ENCODE measurements around the gene RALGPS2. TPM values are rescaled to one million over a fixed set of nuclear protein-coding genes. Genes with fewer than 3 reads are reported as not detected.

Gene RALGPS2
- total RNA-seq, 1 experiment from 2014 or later, result 41.5 TPM

GRCh38 chr1:178702146-178702545 lies 22.9 kb upstream of the RALGPS2 start:
- H3K36me3 ChIP-seq, result no peaks in the 10 kb centered on the region
- DNase-seq, result peak; percentile 65 to 78
- peak overlapping the region; percentile 77 for H3K27ac ChIP-seq
- H3K27me3 ChIP-seq, result no peaks in the 10 kb centered on the region
- peak overlapping the region; percentile 27 for H3K4me3 ChIP-seq
- no peaks in the 10 kb centered on the region for H3K9me3 ChIP-seq (replicated peaks)
- H3K4me1 ChIP-seq, result peaks cover 18% of the 10 kb centered on the region

GRCh38 chr1:178704833-178705232 lies 20.2 kb upstream of the RALGPS2 start:
- Histone ChIP-seq H3K36me3 (no peaks in the 10 kb centered on the region), H3K4me3 (no peak overlapping the region), H3K4me1 (peaks cover 25% of the 10 kb centered on the region), H3K27me3 (no peaks in the 10 kb centered on the region), H3K9me3 (replicated peaks) (no peaks in the 10 kb centered on the region), H3K27ac (no peak overlapping the region)
- DNase-seq, result no peak

GRCh38 chr1:178706432-178706831 lies 18.6 kb upstream of the RALGPS2 start:
- DNase-seq, result no peak

GRCh38 chr1:178713259-178713658 lies 11.8 kb upstream of the RALGPS2 start:
- DNase-seq, result no peak

More at GRCh38 chr1:178706432-178706831, 18.6 kb upstream of the RALGPS2 start:
- Histone ChIP-seq H3K27ac (no peak overlapping the region), H3K9me3 (replicated peaks) (no peaks in the 10 kb centered on the region), H3K4me3 (no peak overlapping the region), H3K27me3 (no peaks in the 10 kb centered on the region), H3K4me1 (peaks cover 19% of the 10 kb centered on the region), H3K36me3 (no peaks in the 10 kb centered on the region)

GRCh38 chr1:178714453-178714852 lies 10.6 kb upstream of the RALGPS2 start:
- no peaks in the 10 kb centered on the region for H3K27me3 ChIP-seq
- no peaks in the 10 kb centered on the region for H3K9me3 ChIP-seq (replicated peaks)

More at GRCh38 chr1:178713259-178713658, 11.8 kb upstream of the RALGPS2 start:
- H3K27me3 ChIP-seq, result no peaks in the 10 kb centered on the region
- H3K4me3 ChIP-seq, result no peak overlapping the region
- no peaks in the 10 kb centered on the region for H3K36me3 ChIP-seq
- no peaks in the 10 kb centered on the region for H3K9me3 ChIP-seq (replicated peaks)
- peaks cover 6% of the 10 kb centered on the region; the same call in 1 of the 2 replicates for H3K4me1 ChIP-seq
- no peak overlapping the region for H3K27ac ChIP-seq

GRCh38 chr1:178716111-178716510 lies 8.9 kb upstream of the RALGPS2 start:
- H3K4me3 ChIP-seq, result no peak overlapping the region
- H3K36me3 ChIP-seq, result no peaks in the 10 kb centered on the region
- peaks cover 6% of the 10 kb centered on the region; the same call in 1 of the 2 replicates for H3K4me1 ChIP-seq
- DNase-seq, result no peak
- no peak overlapping the region for H3K27ac ChIP-seq
- no peaks in the 10 kb centered on the region for H3K9me3 ChIP-seq (replicated peaks)
- H3K27me3 ChIP-seq, result no peaks in the 10 kb centered on the region

More at GRCh38 chr1:178714453-178714852, 10.6 kb upstream of the RALGPS2 start:
- DNase-seq, result no peak
- Histone ChIP-seq H3K36me3 (no peaks in the 10 kb centered on the region), H3K4me3 (no peak overlapping the region), H3K27ac (no peak overlapping the region), H3K4me1 (peaks cover 6% of the 10 kb centered on the region; the same call in 1 of the 2 replicates)

GRCh38 chr1:178718520-178718919 lies 6.5 kb upstream of the RALGPS2 start:
- Histone ChIP-seq H3K4me3 (no peak overlapping the region), H3K27ac (no peak overlapping the region), H3K4me1 (peaks cover 6% of the 10 kb centered on the region; the same call in 1 of the 2 replicates), H3K9me3 (replicated peaks) (no peaks in the 10 kb centered on the region), H3K36me3 (no peaks in the 10 kb centered on the region), H3K27me3 (no peaks in the 10 kb centered on the region)
- DNase-seq, result no peak

- peaks cover 7% of the 10 kb centered on the region for H3K4me1 ChIP-seq
- H3K27me3 ChIP-seq, result no peaks in the 10 kb centered on the region
- DNase-seq, result no peak
- H3K36me3 ChIP-seq, result no peaks in the 10 kb centered on the region
- H3K9me3 ChIP-seq (replicated peaks), result no peaks in the 10 kb centered on the region
- H3K27ac ChIP-seq, result no peak overlapping the region
- H3K4me3 ChIP-seq, result no peak overlapping the region
Observed at GRCh38 chr1:178723546-178723945, 1.5 kb upstream of the RALGPS2 start.

- Histone ChIP-seq H3K27ac (peak overlapping the region; percentile 69), H3K4me1 (peaks cover 7% of the 10 kb centered on the region), H3K27me3 (no peaks in the 10 kb centered on the region), H3K36me3 (no peaks in the 10 kb centered on the region), H3K9me3 (replicated peaks) (no peaks in the 10 kb centered on the region), H3K4me3 (peak overlapping the region; percentile 98)
- DNase-seq, result no peak
Observed at GRCh38 chr1:178724376-178724727, 692 bp upstream of the RALGPS2 start.

GRCh38 chr1:178725466-178726086 lies 532 bp downstream of the RALGPS2 start:
- H3K4me1 ChIP-seq, result peaks cover 7% of the 10 kb centered on the region
- peak overlapping the region; percentile 98 for H3K4me3 ChIP-seq
- no peaks in the 10 kb centered on the region for H3K9me3 ChIP-seq (replicated peaks)
- DNase-seq, result peak; percentile 36 to 46
- no peaks in the 10 kb centered on the region for H3K27me3 ChIP-seq
- peak overlapping the region; percentile 67 for H3K27ac ChIP-seq
- no peaks in the 10 kb centered on the region for H3K36me3 ChIP-seq

- peak; percentile 74 to 84 for DNase-seq
- Histone ChIP-seq H3K27me3 (no peaks in the 10 kb centered on the region), H3K4me3 (peak overlapping the region; percentile 98), H3K4me1 (peaks cover 7% of the 10 kb centered on the region), H3K36me3 (no peaks in the 10 kb centered on the region), H3K27ac (peak overlapping the region; percentile 27; the same call in 1 of the 2 replicates), H3K9me3 (replicated peaks) (no peaks in the 10 kb centered on the region)
Observed at GRCh38 chr1:178726087-178726517, 1.1 kb downstream of the RALGPS2 start.

GRCh38 chr1:178726545-178726944 lies 1.5 kb downstream of the RALGPS2 start:
- no peak for DNase-seq
- H3K4me3 ChIP-seq, result peak overlapping the region; percentile 98
- H3K27ac ChIP-seq, result no peak overlapping the region
- no peaks in the 10 kb centered on the region; the same call in 1 of the 2 replicates for H3K9me3 ChIP-seq (replicated peaks)
- no peaks in the 10 kb centered on the region for H3K27me3 ChIP-seq
- peaks cover 7% of the 10 kb centered on the region for H3K4me1 ChIP-seq
- H3K36me3 ChIP-seq, result no peaks in the 10 kb centered on the region

- Histone ChIP-seq H3K4me1 (peaks cover 7% of the 10 kb centered on the region), H3K4me3 (peak overlapping the region; percentile 98), H3K36me3 (no peaks in the 10 kb centered on the region), H3K27me3 (no peaks in the 10 kb centered on the region), H3K9me3 (replicated peaks) (no peaks in the 10 kb centered on the region; the same call in 1 of the 2 replicates), H3K27ac (no peak overlapping the region)
- no peak for DNase-seq
Observed at GRCh38 chr1:178727014-178727895, 2.2 kb downstream of the RALGPS2 start.

- H3K9me3 ChIP-seq (replicated peaks), result no peaks in the 10 kb centered on the region; the same call in 1 of the 2 replicates
- peaks cover 2% of the 10 kb centered on the region; the same call in 1 of the 2 replicates for H3K36me3 ChIP-seq
- H3K27ac ChIP-seq, result no peak overlapping the region
- H3K4me1 ChIP-seq, result no peaks in the 10 kb centered on the region
- H3K27me3 ChIP-seq, result no peaks in the 10 kb centered on the region
- DNase-seq, result no peak
- no peak overlapping the region for H3K4me3 ChIP-seq
Observed at GRCh38 chr1:178733972-178734371, 8.9 kb downstream of the RALGPS2 start.

- peaks cover 14% of the 10 kb centered on the region for H3K36me3 ChIP-seq
- H3K27ac ChIP-seq, result no peak overlapping the region
- H3K27me3 ChIP-seq, result no peaks in the 10 kb centered on the region
- H3K9me3 ChIP-seq (replicated peaks), result no peaks in the 10 kb centered on the region; the same call in 1 of the 2 replicates
- no peak overlapping the region for H3K4me3 ChIP-seq
- DNase-seq, result no peak
- H3K4me1 ChIP-seq, result no peaks in the 10 kb centered on the region
Observed at GRCh38 chr1:178738780-178739179, 13.7 kb downstream of the RALGPS2 start.

All from SJCRH30 (cell line).